GM12864 (cell line): ENCODE results near the gene ARL14.

Experiments
- DNase-seq: peaks from one replicate; pipeline ENCODE4 v3.0.0-alpha.2; 2011; ENCODE audit warnings: low read depth
- H3K4me3 ChIP-seq: 2 replicates; pipeline ENCODE4 v1.5.1; 2011; ENCODE audit warnings: mild to moderate bottlenecking, low read depth, low read length, control low read depth
- TF ChIP-seq, protein P1 (sequence below): IDR thresholded peaks from 2 replicates; pipeline ENCODE4 v1.5.1; 2011; ENCODE audit warnings: low read depth, mild to moderate bottlenecking, moderate library complexity, low read length, control low read depth, inconsistent platforms; ENCODE audit errors: missing control alignments

The ARL14 gene

DNA sequence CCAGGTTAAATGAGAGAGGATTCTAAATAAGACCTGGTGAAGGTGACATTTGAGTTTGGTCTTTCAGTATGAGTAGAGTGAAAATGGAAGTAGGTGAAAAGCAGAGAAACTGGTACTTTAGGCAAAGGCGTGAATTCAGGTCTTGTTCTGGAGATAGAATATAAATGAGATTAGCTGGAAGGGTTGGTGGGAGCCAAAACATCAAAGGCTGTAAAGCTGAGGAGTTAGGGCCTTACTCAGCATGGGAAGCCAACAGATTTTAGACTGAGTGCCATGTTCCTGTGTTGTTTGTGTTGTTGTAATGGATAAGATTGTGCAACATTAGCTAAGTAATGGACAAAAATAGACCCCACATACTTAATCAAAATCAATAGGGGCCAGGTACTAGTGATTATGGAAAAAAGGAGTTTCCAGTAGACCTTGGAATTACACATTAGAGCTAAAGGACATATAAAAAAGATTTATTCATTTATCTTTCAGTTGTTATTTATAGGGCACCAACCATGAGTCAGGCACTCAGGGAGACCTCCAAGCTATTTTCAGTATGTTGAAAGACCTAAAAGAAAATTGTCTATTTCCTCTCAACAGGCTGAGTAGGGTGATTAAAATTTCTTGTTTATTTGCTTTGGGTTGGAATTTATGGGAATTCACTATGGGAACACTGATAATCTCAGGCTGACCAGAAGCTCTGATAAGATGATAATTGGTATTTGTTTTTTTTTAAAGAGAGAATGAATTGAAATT, 20.8 kb downstream of the ARL14 start:
- H3K4me3 ChIP-seq, result no peak overlapping the region
- TF ChIP-seq, protein P1, sequence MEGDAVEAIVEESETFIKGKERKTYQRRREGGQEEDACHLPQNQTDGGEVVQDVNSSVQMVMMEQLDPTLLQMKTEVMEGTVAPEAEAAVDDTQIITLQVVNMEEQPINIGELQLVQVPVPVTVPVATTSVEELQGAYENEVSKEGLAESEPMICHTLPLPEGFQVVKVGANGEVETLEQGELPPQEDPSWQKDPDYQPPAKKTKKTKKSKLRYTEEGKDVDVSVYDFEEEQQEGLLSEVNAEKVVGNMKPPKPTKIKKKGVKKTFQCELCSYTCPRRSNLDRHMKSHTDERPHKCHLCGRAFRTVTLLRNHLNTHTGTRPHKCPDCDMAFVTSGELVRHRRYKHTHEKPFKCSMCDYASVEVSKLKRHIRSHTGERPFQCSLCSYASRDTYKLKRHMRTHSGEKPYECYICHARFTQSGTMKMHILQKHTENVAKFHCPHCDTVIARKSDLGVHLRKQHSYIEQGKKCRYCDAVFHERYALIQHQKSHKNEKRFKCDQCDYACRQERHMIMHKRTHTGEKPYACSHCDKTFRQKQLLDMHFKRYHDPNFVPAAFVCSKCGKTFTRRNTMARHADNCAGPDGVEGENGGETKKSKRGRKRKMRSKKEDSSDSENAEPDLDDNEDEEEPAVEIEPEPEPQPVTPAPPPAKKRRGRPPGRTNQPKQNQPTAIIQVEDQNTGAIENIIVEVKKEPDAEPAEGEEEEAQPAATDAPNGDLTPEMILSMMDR, result no peak
- DNase-seq, result no peak

DNA sequence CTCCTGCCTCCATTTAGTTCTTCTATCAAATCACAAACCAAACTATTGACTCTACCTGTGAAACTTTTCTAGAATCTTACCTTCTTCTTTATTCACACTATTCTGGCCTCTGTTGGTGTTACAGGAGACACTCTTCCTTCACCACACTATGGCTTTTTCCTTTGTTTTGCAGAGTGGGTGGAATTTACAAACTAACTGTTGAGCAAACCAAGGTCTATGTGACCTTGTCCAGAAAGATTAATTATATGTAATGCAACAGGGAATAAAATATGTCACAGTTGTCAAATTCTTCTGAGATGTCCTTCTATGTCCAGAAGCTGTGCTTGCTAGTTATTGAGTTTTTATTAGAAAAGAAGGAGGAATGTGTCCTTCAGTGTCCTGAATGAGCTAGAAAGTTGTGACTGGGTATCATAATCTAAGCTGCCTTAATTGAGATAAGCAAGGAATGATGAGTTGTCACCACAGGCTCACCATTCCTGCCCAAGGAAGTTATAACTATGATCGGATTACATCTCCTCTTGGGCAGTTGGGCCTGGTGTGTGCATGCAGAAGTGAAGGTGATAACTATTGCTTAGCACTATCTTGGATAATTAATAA, 21.7 kb downstream of the ARL14 start:
- TF ChIP-seq, protein P1, result no peak
- H3K4me3 ChIP-seq, result no peak overlapping the region
- DNase-seq, result no peak

DNA sequence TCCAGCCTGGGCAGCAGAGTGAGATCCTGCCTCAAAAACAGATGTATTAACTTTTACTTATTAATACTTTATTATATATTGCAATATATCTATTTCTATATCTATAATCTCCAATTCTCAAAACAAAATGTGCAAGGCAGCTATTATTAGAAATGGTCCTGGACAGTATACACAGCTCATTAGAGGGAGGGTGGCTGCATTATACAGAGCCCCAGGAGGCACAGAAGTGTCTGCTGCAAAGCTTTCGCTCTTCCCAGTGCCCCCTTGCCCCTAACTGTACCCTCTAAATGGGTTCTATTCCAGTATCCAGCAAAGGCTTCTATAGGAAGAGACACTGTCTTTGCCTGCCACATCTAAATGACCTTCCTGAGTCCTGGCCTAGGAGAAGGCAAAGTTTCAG, 24.5 kb downstream of the ARL14 start:
- TF ChIP-seq, protein P1, result no peak
- DNase-seq, result no peak
- H3K4me3 ChIP-seq, result no peak overlapping the region

DNA sequence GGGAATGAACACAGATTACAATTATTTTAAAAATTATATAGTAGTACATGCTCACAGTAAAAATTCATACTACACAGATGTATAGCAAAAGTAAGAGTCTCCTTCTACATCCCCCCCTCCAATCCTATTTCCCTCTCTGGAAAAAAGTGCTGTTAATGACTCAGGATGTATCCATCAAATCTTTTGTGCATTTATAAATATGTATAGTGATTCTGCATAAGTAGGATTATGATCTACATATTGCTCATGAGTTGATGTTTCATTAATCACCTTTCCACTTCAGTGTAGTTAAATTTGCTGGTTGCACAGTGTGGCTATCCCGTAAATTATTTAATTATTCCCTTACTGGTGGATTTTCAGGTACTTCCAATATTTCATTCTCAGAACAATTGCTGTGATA, 25.3 kb downstream of the ARL14 start:
- DNase-seq, result no peak
- H3K4me3 ChIP-seq, result no peak overlapping the region
- TF ChIP-seq, protein P1, result no peak

DNA sequence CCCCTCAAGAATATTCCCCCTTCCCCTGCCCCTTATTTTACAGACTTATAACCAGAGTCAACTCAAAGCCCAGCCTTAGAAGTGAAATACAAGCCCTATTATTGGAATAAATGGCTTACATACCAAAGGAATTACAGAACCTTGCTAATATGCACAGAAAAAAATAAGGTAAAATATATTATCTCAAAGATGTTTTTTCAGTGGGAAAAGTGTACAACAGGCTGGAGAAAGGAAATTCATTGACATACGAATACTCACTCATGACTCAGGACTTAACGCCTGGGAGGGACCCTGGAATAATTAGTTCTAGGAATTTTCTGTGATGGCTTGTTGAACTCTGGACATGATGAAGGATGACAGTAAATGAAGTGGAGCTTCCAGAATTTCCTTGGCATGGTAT, 27.0 kb downstream of the ARL14 start:
- TF ChIP-seq, protein P1, result no peak
- DNase-seq, result no peak
- no peak overlapping the region for H3K4me3 ChIP-seq

DNA sequence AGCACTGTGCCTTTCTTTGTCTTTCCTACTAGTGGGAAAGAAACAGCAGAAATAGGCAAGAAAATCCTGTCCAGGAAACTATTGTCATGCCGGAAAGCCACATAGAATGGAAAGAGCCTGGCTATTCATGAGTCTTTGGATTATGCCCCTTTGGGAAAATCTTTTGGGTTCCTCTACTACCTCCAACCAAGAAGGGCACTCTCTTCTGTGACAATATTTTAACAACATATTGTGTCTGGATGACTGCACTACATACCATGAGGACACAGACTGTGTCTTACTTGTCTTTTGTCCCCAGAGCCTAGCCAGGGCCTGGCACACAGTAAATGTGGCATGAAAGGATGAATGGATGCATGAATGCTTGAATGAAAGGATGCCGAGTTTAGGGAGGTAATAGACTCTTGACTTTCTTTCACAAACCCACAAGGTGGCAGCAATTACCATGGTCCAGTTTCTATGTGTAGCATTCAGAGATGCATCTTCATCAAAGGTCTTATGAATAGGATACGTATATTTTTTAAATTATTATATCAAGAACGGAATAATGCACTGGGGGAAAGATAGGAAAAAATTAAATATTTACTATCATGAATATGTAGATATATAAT, 30.3 kb downstream of the ARL14 start:
- H3K4me3 ChIP-seq, result no peak overlapping the region
- no peak for DNase-seq
- TF ChIP-seq, protein P1, result peak; percentile 42
